ENCODE results near the gene PNO1. TPM values are rescaled to one million over a fixed set of nuclear protein-coding genes. Genes with fewer than 3 reads are reported as not detected.

The PNO1 gene
- total and polyA plus RNA-seq, 2 experiments from 2014 or later = 34.6 to 43.7 TPM

- no peak for ATAC-seq
- Histone ChIP-seq H3K79me2 (replicated peaks; ENCODE audit: insufficient read depth) (peaks cover 19% of the 10 kb centered on the region; the same call in 1 of the 2 replicates), H3K4me1 (ENCODE audit: insufficient read depth) (no peaks in the 10 kb centered on the region), H3K4me2 (no peak overlapping the region), H3K36me3 (ENCODE audit: insufficient read depth) (peaks cover 22% of the 10 kb centered on the region), H2AFZ (no peak overlapping the region), H3K9me2 (ENCODE audit: insufficient read depth) (no peaks in the 10 kb centered on the region), H3K4me3 (no peak overlapping the region), H3F3A (replicated peaks; ENCODE audit: low read depth) (no peaks in the 10 kb centered on the region), H4K20me1 (replicated peaks; ENCODE audit: insufficient read depth) (peaks cover 20% of the 10 kb centered on the region), H3K27ac (ENCODE audit: low read depth) (peak overlapping the region; percentile 30; the same call in 1 of the 2 replicates), H3K27me3 (ENCODE audit: insufficient read depth) (no peaks in the 10 kb centered on the region)
- Mint-ChIP-seq H3K27ac (no peak overlapping the region), H3K27me3 (ENCODE audit: insufficient read depth, low read depth, poor library complexity) (no peaks in the 10 kb centered on the region), H3K4me1 (no peaks in the 10 kb centered on the region), H3K4me3 (no peak overlapping the region), H3K9me3 (no peaks in the 10 kb centered on the region), H3K36me3 (ENCODE audit: low read depth) (peaks cover 50% of the 10 kb centered on the region)
- TF ChIP-seq POLR2AphosphoS5 (IDR thresholded peaks at IDR 0.05; ENCODE audit: low read depth) (no peak), ETS1 (IDR thresholded peaks at IDR 0.05) (no peak), EZH2phosphoT487 (IDR thresholded peaks at IDR 0.05; ENCODE audit: unreplicated experiment) (no peak)
- DNase-seq (ENCODE audit: low spot score) = no peak
Observed at GRCh38 chr2:68171146-68171545, 13.5 kb downstream of the PNO1 start.

GRCh38 chr2:68171684-68172083 lies 14.0 kb downstream of the PNO1 start:
- no peak overlapping the region for H3K4me2 ChIP-seq
- no peak overlapping the region for H3K4me3 ChIP-seq
- H4K20me1 ChIP-seq (replicated peaks; ENCODE audit: insufficient read depth) = peaks cover 20% of the 10 kb centered on the region
- no peak overlapping the region for H2AFZ ChIP-seq
- Mint-ChIP-seq H3K4me3 (no peak overlapping the region), H3K36me3 (ENCODE audit: low read depth) (peaks cover 45% of the 10 kb centered on the region), H3K27me3 (ENCODE audit: insufficient read depth, low read depth, poor library complexity) (no peaks in the 10 kb centered on the region), H3K9me3 (no peaks in the 10 kb centered on the region), H3K27ac (no peak overlapping the region), H3K4me1 (no peaks in the 10 kb centered on the region)
- TF ChIP-seq JUNB (IDR thresholded peaks at IDR 0.05; ENCODE audit: unreplicated experiment) = no peak
- TF ChIP-seq ZNF331 (CRISPR knock-in tag; IDR thresholded peaks at IDR 0.05; ENCODE audit: low read depth) = no peak
- TF ChIP-seq CREB1 (CRISPR knock-in tag; IDR thresholded peaks at IDR 0.05; ENCODE audit: low read depth) = no peak
- no peak for TF ChIP-seq ZNF114 (CRISPR knock-in tag; IDR thresholded peaks at IDR 0.05)
- no peak for TF ChIP-seq EZH2 (IDR thresholded peaks at IDR 0.05; ENCODE audit: low read depth, unreplicated experiment)
- no peak for TF ChIP-seq REST (IDR thresholded peaks at IDR 0.05; ENCODE audit: unreplicated experiment)
- TF ChIP-seq STAT1 (IDR thresholded peaks at IDR 0.05; ENCODE audit: unreplicated experiment) = no peak
- peaks cover 22% of the 10 kb centered on the region for H3K36me3 ChIP-seq (ENCODE audit: insufficient read depth)
- ATAC-seq (no peak), DNase-seq (ENCODE audit: low spot score) (no peak)
- H3F3A ChIP-seq (replicated peaks; ENCODE audit: low read depth) = no peaks in the 10 kb centered on the region
- peaks cover 16% of the 10 kb centered on the region; the same call in 1 of the 2 replicates for H3K79me2 ChIP-seq (replicated peaks; ENCODE audit: insufficient read depth)
- H3K27ac ChIP-seq (ENCODE audit: low read depth) = no peak overlapping the region
- H3K27me3 ChIP-seq (ENCODE audit: insufficient read depth) = no peaks in the 10 kb centered on the region
- H3K9me2 ChIP-seq (ENCODE audit: insufficient read depth) = no peaks in the 10 kb centered on the region
- H3K4me1 ChIP-seq (ENCODE audit: insufficient read depth) = no peaks in the 10 kb centered on the region; the same call in 1 of the 2 replicates
